Epithelial cell of proximal tubule (primary cell): Measurements from ENCODE around the gene ACOX3. TPM values are rescaled to one million over a fixed set of nuclear protein-coding genes. Genes with fewer than 3 reads are reported as not detected.
A peak's percentile ranks its signal among the peaks of the same experiment; 100 is the strongest.

Experiments
- DNase-seq: peaks from one replicate; pipeline ENCODE4 v3.0.0-alpha.2; 2011; ENCODE audit warnings: low read depth
- H3K4me3 ChIP-seq: 2 replicates; pipeline ENCODE4 v1.5.1; 2011; ENCODE audit warnings: low read depth, mild to moderate bottlenecking, low read length
- CTCF ChIP-seq: conservative IDR thresholded peaks from 2 replicates; pipeline ENCODE4 v1.5.1; 2012; ENCODE audit warnings: low read depth, mild to moderate bottlenecking, low read length
- total RNA-seq: library from RNA; depleted of rRNA; stranded (reverse); fragments of >200 nt; gene quantifications from 2 replicates; pipeline ENCODE4 v1.2.3, GENCODE V29; 2015

ACOX3 gene
- total RNA-seq, 1 donor from 2014 or later = 10.5 TPM

GRCh38 chr4:8340781-8341241 is 99.7 kb downstream of the ACOX3 start:
- TF ChIP-seq CTCF = no peak

GRCh38 chr4:8338351-8338961 is 102.1 kb downstream of the ACOX3 start:
- H3K4me3 ChIP-seq = no peak overlapping the region
- no peak for DNase-seq
- TF ChIP-seq CTCF = no peak

More at GRCh38 chr4:8340781-8341241, 99.7 kb downstream of the ACOX3 start:
- no peak overlapping the region for H3K4me3 ChIP-seq
- no peak for DNase-seq

GRCh38 chr4:8336412-8337075 is 104.0 kb downstream of the ACOX3 start:
- no peak overlapping the region for H3K4me3 ChIP-seq
- no peak for DNase-seq
- TF ChIP-seq CTCF = no peak

GRCh38 chr4:8335848-8336247 is 104.7 kb downstream of the ACOX3 start:
- no peak for TF ChIP-seq CTCF
- DNase-seq = no peak
- H3K4me3 ChIP-seq = no peak overlapping the region

- DNase-seq = peak; percentile 59
- no peak for TF ChIP-seq CTCF
- H3K4me3 ChIP-seq = no peak overlapping the region
Measured at GRCh38 chr4:8334786-8335460, 105.6 kb downstream of the ACOX3 start.

- no peak for TF ChIP-seq CTCF
- H3K4me3 ChIP-seq = no peak overlapping the region
- no peak for DNase-seq
Measured at GRCh38 chr4:8333726-8334460, 106.6 kb downstream of the ACOX3 start.
